HCT116 (cell line): Measurements from ENCODE around the gene GDPD5. TPM values are rescaled to one million over a fixed set of nuclear protein-coding genes. Genes with fewer than 3 reads are reported as not detected.

ENCODE experiments used
- ATAC-seq: fragments of 200-7000 bp; cut with Tn5 transposase; 2 replicates; pipeline ENCODE4 v1.9.1; 2020; ENCODE audit warnings: mild to moderate bottlenecking, moderate library complexity
- BruUV-seq: library from RNA; stranded (reverse); fragments of 400-500 nt; replicated peaks from 2 replicates; lab custom pipeline; 2021; lab: Mats Ljungman, UMichigan
- CTCF ChIA-PET: fragments of 300-600 bp; sonication (Branson Sonifier 250); formaldehyde crosslinking; loops from one replicate; lab custom pipeline; 2021; ENCODE audit warnings: antibody characterized with exemption; lab: Charles Lee
- POLR2A ChIA-PET: fragments of 300-600, 350-600 bp; sonication (Branson Sonifier 250); formaldehyde crosslinking; loops from one replicate; lab custom pipeline; 2021; ENCODE audit warnings: antibody characterized with exemption; lab: Charles Lee
- RAD21 ChIA-PET, 2 experiments: fragments of 300-600 bp; sonication (Branson Sonifier 250); formaldehyde crosslinking; loops; one replicate each; lab custom pipeline; 2023; ENCODE audit warnings: low total read pairs in 2 of 2; ENCODE audit not compliant: uncharacterized antibody in 2 of 2, unreplicated experiment in 2 of 2, low non-redundant PET in 1 of 2; lab: Charles Lee
- DNase-seq: peaks from one replicate; pipeline ENCODE4 v3.0.0-alpha.2; 2010; ENCODE audit warnings: low read depth, low spot score
- H2AFZ ChIP-seq: fragments of 200-600 bp; shearing (Covaris generic), sonication (generic); 2 replicates; pipeline ENCODE4 v1.6.1; 2017; ENCODE audit warnings: low read depth, mixed run types, mixed read lengths, antibody characterized with exemption, low read length; ENCODE audit not compliant: poor library complexity, severe bottlenecking
- H3K27ac ChIP-seq: 2 replicates; pipeline ENCODE4 v1.5.1; 2012; ENCODE audit warnings: low read depth, low read length
- H3K27me3 ChIP-seq: fragments of 200-600 bp; sonication (generic); 2 replicates; pipeline ENCODE4 v1.6.1; 2016; ENCODE audit warnings: mixed run types, low read length, mixed read lengths; ENCODE audit not compliant: insufficient read depth
- H3K36me3 ChIP-seq, 2 experiments: fragments of 200-500 bp in 1 of 2; fragments of 200-600 bp in 1 of 2; sonication (Bioruptor generic) in 1 of 2; sonication (generic) in 1 of 2; 2 replicates each; pipeline versions ENCODE4 v1.5.1 to v1.6.1; 2014 to 2016; ENCODE audit warnings: low read length in 2 of 2, inconsistent platforms in 1 of 2, mixed read lengths in 1 of 2, mixed run types in 1 of 2; ENCODE audit not compliant: insufficient read depth in 2 of 2, control insufficient read depth in 1 of 2
- H3K4me1 ChIP-seq, 2 experiments: fragments of 200-600 bp in 1 of 2; sonication (generic) in 1 of 2; 2 replicates each; pipeline versions ENCODE4 v1.5.1 to v1.6.1; 2012 to 2017; ENCODE audit warnings: low read length in 2 of 2, inconsistent platforms in 1 of 2, mild to moderate bottlenecking in 1 of 2, mixed read lengths in 1 of 2, mixed run types in 1 of 2, moderate library complexity in 1 of 2; ENCODE audit not compliant: insufficient read depth in 2 of 2, control insufficient read depth in 1 of 2
- H3K4me2 ChIP-seq: fragments of 200-600 bp; sonication (generic); 2 replicates; pipeline ENCODE4 v1.6.1; 2017; ENCODE audit warnings: mixed run types, low read length, mixed read lengths
- H3K4me3 ChIP-seq, 2 experiments: fragments of 200-600 bp in 1 of 2; sonication (generic) in 1 of 2; replicated peaks in 1 of 2; 2 replicates each; pipeline ENCODE4 v1.5.1; 2011 to 2016; ENCODE audit warnings: low read length in 2 of 2, control low read depth in 1 of 2, low read depth in 1 of 2, mild to moderate bottlenecking in 1 of 2, mixed read lengths in 1 of 2, mixed run types in 1 of 2
- H3K79me2 ChIP-seq: fragments of 200-600 bp; sonication (generic); 2 replicates; pipeline ENCODE4 v1.6.1; 2017; ENCODE audit warnings: mild to moderate bottlenecking, mixed run types, low read length, moderate library complexity, mixed read lengths; ENCODE audit not compliant: insufficient read depth
- H3K9ac ChIP-seq: fragments of 200-600 bp; sonication (generic); 2 replicates; pipeline ENCODE4 v1.6.1; 2016; ENCODE audit warnings: low read length, mixed read lengths
- H3K9me2 ChIP-seq: fragments of 200-600 bp; sonication (generic), shearing (Covaris generic); 2 replicates; pipeline ENCODE4 v1.6.1; 2017; ENCODE audit warnings: mixed run types, mild to moderate bottlenecking, moderate library complexity; ENCODE audit not compliant: insufficient read depth
- H3K9me3 ChIP-seq, 2 experiments: fragments of 200-500 bp in 1 of 2; fragments of 200-600 bp in 1 of 2; sonication (Bioruptor generic) in 1 of 2; sonication (generic) in 1 of 2; 2 replicates each; pipeline ENCODE4 v1.6.1; 2014 to 2017; ENCODE audit warnings: low read length in 2 of 2, mixed read lengths in 2 of 2, inconsistent platforms in 1 of 2, low read depth in 1 of 2, mild to moderate bottlenecking in 1 of 2, mixed run types in 1 of 2, moderate library complexity in 1 of 2; ENCODE audit not compliant: control insufficient read depth in 1 of 2, insufficient read depth in 1 of 2
- H4K20me1 ChIP-seq: fragments of 200-600 bp; sonication (generic), shearing (Covaris generic); 2 replicates; pipeline ENCODE4 v1.6.1; 2017; ENCODE audit warnings: mixed run types, mild to moderate bottlenecking, moderate library complexity; ENCODE audit not compliant: insufficient read depth
- CBX3 ChIP-seq: IDR thresholded peaks from 2 replicates; pipeline ENCODE4 v1.6.1; 2012; ENCODE audit warnings: low read depth
- CEBPB ChIP-seq: IDR thresholded peaks from 2 replicates; pipeline ENCODE4 v1.6.1; 2012; ENCODE audit warnings: low read depth
- CTCF ChIP-seq, 3 experiments: fragments of 200-600 bp in 1 of 3; sonication (generic) in 1 of 3; IDR thresholded peaks in 2 of 3; conservative IDR thresholded peaks in 1 of 3; 2 replicates each; pipeline ENCODE4 v1.5.1; 2012 to 2017; ENCODE audit warnings: low read depth in 2 of 3, low read length in 2 of 3, antibody characterized with exemption in 1 of 3, borderline replicate concordance in 1 of 3, control low read depth in 1 of 3, mild to moderate bottlenecking in 1 of 3, mixed read lengths in 1 of 3, mixed run types in 1 of 3, moderate library complexity in 1 of 3; ENCODE audit not compliant: insufficient read depth in 1 of 3
- EGR1 ChIP-seq: IDR thresholded peaks from 2 replicates; pipeline ENCODE4 v1.6.1; 2012; ENCODE audit warnings: low read depth
- JUND ChIP-seq: IDR thresholded peaks from 2 replicates; pipeline ENCODE4 v1.6.1; 2012
- POLR2A ChIP-seq: IDR thresholded peaks from 2 replicates; pipeline ENCODE4 v1.7.0; 2011; ENCODE audit warnings: borderline replicate concordance; ENCODE audit not compliant: insufficient read depth, insufficient read length; ENCODE audit errors: extremely low read depth
- RAD21 ChIP-seq: IDR thresholded peaks from 2 replicates; pipeline ENCODE4 v1.6.1; 2012; ENCODE audit warnings: low read depth, mild to moderate bottlenecking
- REST ChIP-seq: IDR thresholded peaks from 2 replicates; pipeline ENCODE4 v1.6.1; 2012; ENCODE audit warnings: low read depth
- SP1 ChIP-seq: IDR thresholded peaks from 2 replicates; pipeline ENCODE4 v1.6.1; 2012; ENCODE audit warnings: low read depth
- TCF7L2 ChIP-seq: IDR thresholded peaks from 2 replicates; pipeline ENCODE4 v1.7.0; 2011; ENCODE audit warnings: borderline replicate concordance, inconsistent platforms; ENCODE audit not compliant: insufficient read depth, insufficient read length; ENCODE audit errors: extremely low read depth
- YY1 ChIP-seq: IDR thresholded peaks from 2 replicates; pipeline ENCODE4 v1.6.1; 2011; ENCODE audit warnings: low read length, low read depth, moderate library complexity, mild to moderate bottlenecking; ENCODE audit not compliant: insufficient replicate concordance; ENCODE audit errors: extremely low read depth
- ZNF274 ChIP-seq: fragments of 200-500 bp; sonication (Bioruptor generic); IDR thresholded peaks from 2 replicates; pipeline ENCODE4 v1.6.1; 2014; ENCODE audit warnings: mild to moderate bottlenecking, low read depth, low read length, inconsistent platforms
- intact Hi-C: fragments of 100-400 bp; cut with micrococcal nuclease; formaldehyde crosslinking; loops from 2 replicates; pipeline ENCODE4 v1.10.0; 2022
- total RNA-seq: library from RNA; stranded (reverse); gene quantifications from one replicate; pipeline ENCODE4 v1.2.1, GENCODE V29; 2021; ENCODE audit not compliant: unreplicated experiment
- TF ChIP-seq, protein P1 (sequence below): IDR thresholded peaks from 2 replicates; pipeline ENCODE4 v1.6.1; 2011; ENCODE audit warnings: mild to moderate bottlenecking, low read length, moderate library complexity; ENCODE audit not compliant: insufficient replicate concordance; ENCODE audit errors: extremely low read depth
- TF ChIP-seq, protein P2 (sequence below): IDR thresholded peaks from 2 replicates; pipeline ENCODE4 v1.6.1; 2012

GDPD5 gene
- total RNA-seq, 1 experiment from 2014 or later: 27.5 TPM

DNA sequence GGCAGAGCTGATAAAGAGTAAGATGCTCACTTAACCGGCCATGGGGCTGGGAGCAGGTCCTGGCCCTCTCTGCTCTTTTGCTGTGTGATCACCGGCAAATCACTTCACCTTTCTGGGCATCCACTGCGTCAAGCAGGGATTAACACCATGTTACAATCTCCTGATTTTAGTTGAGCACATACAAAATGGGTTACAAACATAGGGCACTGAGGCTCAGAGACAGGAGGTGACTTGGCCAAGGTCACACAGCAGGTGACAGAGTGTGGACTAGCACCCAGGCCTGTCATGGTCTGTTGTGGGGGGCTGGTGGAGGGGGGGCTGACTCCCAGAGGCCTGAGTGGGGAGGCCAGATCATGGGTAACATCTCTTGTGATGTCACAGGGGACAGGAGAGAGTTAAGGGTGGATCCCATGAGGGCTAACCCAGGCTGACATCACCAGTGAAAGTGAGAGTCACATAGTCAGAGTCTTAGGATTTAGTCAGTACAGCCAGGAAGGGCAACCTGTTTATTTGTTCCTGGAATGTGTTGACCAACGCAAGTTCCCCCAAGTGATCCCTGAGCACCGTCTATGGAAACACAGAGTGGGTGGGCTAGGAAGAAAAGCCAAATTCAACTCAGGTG, 27.8 kb downstream of the GDPD5 start (continued):
- TF ChIP-seq, protein P1, sequence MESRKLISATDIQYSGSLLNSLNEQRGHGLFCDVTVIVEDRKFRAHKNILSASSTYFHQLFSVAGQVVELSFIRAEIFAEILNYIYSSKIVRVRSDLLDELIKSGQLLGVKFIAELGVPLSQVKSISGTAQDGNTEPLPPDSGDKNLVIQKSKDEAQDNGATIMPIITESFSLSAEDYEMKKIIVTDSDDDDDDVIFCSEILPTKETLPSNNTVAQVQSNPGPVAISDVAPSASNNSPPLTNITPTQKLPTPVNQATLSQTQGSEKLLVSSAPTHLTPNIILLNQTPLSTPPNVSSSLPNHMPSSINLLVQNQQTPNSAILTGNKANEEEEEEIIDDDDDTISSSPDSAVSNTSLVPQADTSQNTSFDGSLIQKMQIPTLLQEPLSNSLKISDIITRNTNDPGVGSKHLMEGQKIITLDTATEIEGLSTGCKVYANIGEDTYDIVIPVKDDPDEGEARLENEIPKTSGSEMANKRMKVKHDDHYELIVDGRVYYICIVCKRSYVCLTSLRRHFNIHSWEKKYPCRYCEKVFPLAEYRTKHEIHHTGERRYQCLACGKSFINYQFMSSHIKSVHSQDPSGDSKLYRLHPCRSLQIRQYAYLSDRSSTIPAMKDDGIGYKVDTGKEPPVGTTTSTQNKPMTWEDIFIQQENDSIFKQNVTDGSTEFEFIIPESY: no peak
- no peak for TF ChIP-seq EGR1
- TF ChIP-seq CTCF (IDR thresholded peaks at IDR 0.05 in 2 of 3, conservative IDR thresholded peaks at IDR 0.05 in 1 of 3; ENCODE audit: borderline replicate concordance in 1 of 3, insufficient read depth in 1 of 3, low read depth in 2 of 3, low read length in 2 of 3): no peak
- no peak for TF ChIP-seq CEBPB
- no peak for TF ChIP-seq POLR2A
- no peak for TF ChIP-seq CBX3
- TF ChIP-seq TCF7L2: no peak
- no peak for TF ChIP-seq RAD21
- TF ChIP-seq ZNF274: no peak
- TF ChIP-seq JUND: no peak
- TF ChIP-seq, all 23 proteins: peak for 0

- ChIA-PET POLR2A (no interaction called here), RAD21 (no interaction called here), CTCF (no interaction called here)
- Histone ChIP-seq H2AFZ (no peak overlapping the region), H3K9me2 (no peaks in the 10 kb centered on the region), H3K9ac (no peak overlapping the region), H3K36me3 (no peaks in the 10 kb centered on the region), H3K4me3 (no peak overlapping the region), H3K9me3 (no peaks in the 10 kb centered on the region), H3K4me1 (peaks cover 42 to 70% of the 10 kb centered on the region in 2 experiments), H3K79me2 (no peaks in the 10 kb centered on the region), H3K4me2 (no peak overlapping the region), H4K20me1 (no peaks in the 10 kb centered on the region), H3K27me3 (no peaks in the 10 kb centered on the region), H3K27ac (no peak overlapping the region)
- ATAC-seq (0 out of 2 replicates have a peak, but pooled peaks have one; percentile 25), DNase-seq (no peak)
- intact Hi-C loops: no loop called here
- BruUV-seq: no TSS peak
- TF ChIP-seq YY1 (no peak), REST (no peak), CEBPB (no peak), SP1 (no peak), TCF7L2 (no peak)
- TF ChIP-seq, protein P1: no peak
- TF ChIP-seq, protein P2, sequence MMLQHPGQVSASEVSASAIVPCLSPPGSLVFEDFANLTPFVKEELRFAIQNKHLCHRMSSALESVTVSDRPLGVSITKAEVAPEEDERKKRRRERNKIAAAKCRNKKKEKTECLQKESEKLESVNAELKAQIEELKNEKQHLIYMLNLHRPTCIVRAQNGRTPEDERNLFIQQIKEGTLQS: no peak
Measured at GRCh38 chr11:75496305-75496752, 29.4 kb downstream of the GDPD5 start.
